HepG2 (cell line): ENCODE data around the gene MZT1.

Experiments used
- CTCF ChIP-seq: sonication (generic); formaldehyde crosslinking; IDR thresholded peaks from 2 replicates; pipeline ENCODE4 v1.5.0; 2020; ENCODE audit warnings: mild to moderate bottlenecking, missing genetic modification reagents, moderate library complexity
- DNMT1 ChIP-seq: sonication (generic); formaldehyde crosslinking; IDR thresholded peaks from 2 replicates; pipeline ENCODE4 v1.5.1; 2020; ENCODE audit warnings: mild to moderate bottlenecking, missing genetic modification reagents
- DZIP1 ChIP-seq: sonication (generic); formaldehyde crosslinking; IDR thresholded peaks from 2 replicates; pipeline ENCODE4 v1.5.0; 2020; ENCODE audit warnings: mild to moderate bottlenecking, missing genetic modification reagents
- ELF1 ChIP-seq: sonication (generic); formaldehyde crosslinking; IDR thresholded peaks from 2 replicates; pipeline ENCODE4 v1.4.0; 2020; ENCODE audit warnings: missing genetic modification reagents
- HMGXB4 ChIP-seq, 2 experiments: sonication (generic) in 1 of 2; formaldehyde crosslinking in 1 of 2; IDR thresholded peaks; 2 replicates each; pipeline versions ENCODE4 v1.4.0 to v1.6.1; 2018 to 2020; ENCODE audit warnings: missing genetic modification reagents in 2 of 2, borderline replicate concordance in 1 of 2, low read depth in 1 of 2, mild to moderate bottlenecking in 1 of 2, missing biosample characterization in 1 of 2
- NFE2L1 ChIP-seq: sonication (generic); formaldehyde crosslinking; IDR thresholded peaks from 2 replicates; pipeline ENCODE4 v1.4.0; 2020; ENCODE audit warnings: missing genetic modification reagents, mild to moderate bottlenecking, borderline replicate concordance
- RBM22 ChIP-seq: fragments of 200-400 bp; formaldehyde crosslinking; optimal IDR thresholded peaks from 2 replicates; pipeline ENCODE3; 2017; ENCODE audit warnings: mild to moderate bottlenecking, low read length, moderate library complexity
- RFXANK ChIP-seq: IDR thresholded peaks from 2 replicates; pipeline ENCODE4 v1.6.1; 2016
- ZNF121 ChIP-seq: sonication (generic); formaldehyde crosslinking; IDR thresholded peaks from 2 replicates; pipeline ENCODE4 v1.5.0; 2020; ENCODE audit warnings: mild to moderate bottlenecking, missing genetic modification reagents
- ZNF263 ChIP-seq: sonication (generic); formaldehyde crosslinking; IDR thresholded peaks from 2 replicates; pipeline ENCODE4 v1.4.0; 2020; ENCODE audit warnings: missing genetic modification reagents
- ZNF317 ChIP-seq: sonication (generic); formaldehyde crosslinking; IDR thresholded peaks from 2 replicates; pipeline ENCODE4 v1.5.0; 2020; ENCODE audit warnings: mild to moderate bottlenecking, missing genetic modification reagents
- ZNF773 ChIP-seq: sonication (generic); formaldehyde crosslinking; IDR thresholded peaks from 2 replicates; pipeline ENCODE4 v1.4.0; 2020; ENCODE audit warnings: missing genetic modification reagents, borderline replicate concordance

GRCh38 chr13:72740015-72740414 is 12.6 kb upstream of the MZT1 start:
- TF ChIP-seq CTCF, result no peak
- no peak for TF ChIP-seq ZNF263 (CRISPR knock-in tag)
- no peak for TF ChIP-seq ZNF317 (CRISPR knock-in tag)
- no peak for TF ChIP-seq NFE2L1 (CRISPR knock-in tag)
- TF ChIP-seq HMGXB4 (CRISPR knock-in tag; IDR thresholded peaks at IDR 0.05; ENCODE audit: borderline replicate concordance in 1 of 2, low read depth in 1 of 2), result no peak
- no peak for TF ChIP-seq DNMT1 (CRISPR knock-in tag)
- no peak for TF ChIP-seq ELF1 (CRISPR knock-in tag)
- no peak for TF ChIP-seq ZNF121 (CRISPR knock-in tag)
- TF ChIP-seq DZIP1, result no peak
- TF ChIP-seq ZNF773 (CRISPR knock-in tag), result no peak
- TF ChIP-seq RFXANK (CRISPR knock-in tag), result no peak
- TF ChIP-seq RBM22, result no peak
